NCI-H2081 (cell line): ENCODE data around the gene MORC1.
A peak's percentile ranks its signal among the peaks of the same experiment; 100 is the strongest.

Experiments used
- DNase-seq, 2 experiments: peaks; one replicate each; lab custom pipeline; 2025; lab: John Stamatoyannopoulos, UW

The MORC1 gene

DNA sequence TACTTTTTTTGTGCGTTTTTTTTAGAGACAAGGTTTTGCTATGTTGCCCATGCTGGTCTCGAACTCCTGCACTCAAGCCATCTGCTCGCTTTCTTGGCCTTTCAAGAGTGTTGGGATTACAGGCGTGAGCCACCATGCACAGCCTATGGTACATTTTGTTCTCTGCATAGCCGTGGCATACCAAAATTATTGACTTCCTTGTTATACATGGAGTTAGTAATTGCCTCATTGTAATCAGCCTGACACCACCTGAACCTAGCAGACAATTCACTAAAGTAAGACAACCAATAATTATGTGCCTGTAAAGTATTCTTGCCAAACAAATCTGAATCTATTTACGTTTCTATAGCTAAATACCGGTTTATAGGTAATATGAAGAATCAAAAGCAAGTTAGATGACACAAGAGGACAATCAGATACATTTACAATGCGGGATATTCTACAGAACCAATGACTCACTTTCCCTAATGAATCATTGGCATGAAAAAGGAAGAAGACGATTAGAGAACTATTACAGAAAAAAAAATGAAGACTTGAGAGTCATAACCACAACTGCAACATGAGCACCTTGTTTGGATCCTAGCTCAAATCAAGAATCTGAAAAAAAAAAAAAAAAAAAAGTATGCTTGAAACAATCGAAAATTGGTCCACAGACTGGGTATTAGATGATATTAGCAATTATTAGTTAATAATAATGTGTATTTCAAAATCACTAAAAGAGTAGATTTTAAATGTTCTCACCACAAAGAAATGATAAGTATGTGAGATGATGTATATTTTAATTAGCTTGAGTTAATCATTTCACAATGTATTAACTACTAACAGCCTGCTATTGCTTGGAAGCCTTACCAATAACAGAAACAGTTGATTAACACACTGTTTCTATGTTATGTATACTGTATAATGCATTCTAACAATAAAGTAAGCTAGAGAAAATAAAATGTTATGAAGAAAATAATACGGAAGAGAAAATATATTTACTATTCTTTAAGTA lies 171.3 kb downstream of the MORC1 start:
- peak in 1 of 2 experiments; percentile 42 for DNase-seq

GRCh38 chr3:108940568-108941263 lies 177.2 kb downstream of the MORC1 start:
- no peak for DNase-seq

DNA sequence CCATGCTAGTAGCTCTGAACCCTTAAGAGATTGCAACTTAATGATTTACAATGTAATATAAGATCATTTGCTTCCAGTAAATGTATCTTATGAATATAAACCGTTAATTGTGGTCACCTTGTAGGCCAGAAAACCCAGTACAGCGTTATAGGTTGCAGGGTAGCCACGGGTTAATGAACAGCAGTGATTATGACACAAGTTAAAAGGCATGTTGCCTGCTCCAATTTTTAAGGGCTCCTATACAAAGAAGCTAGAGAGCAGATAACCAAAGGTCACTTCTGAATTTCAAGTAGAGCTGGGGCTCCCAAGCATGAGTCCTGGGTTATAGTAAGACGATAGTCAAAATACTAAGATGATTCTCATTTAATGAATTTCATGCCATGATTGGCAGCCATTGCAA lies 177.8 kb downstream of the MORC1 start:
- DNase-seq = no peak

- DNase-seq = no peak
Measured at GRCh38 chr3:108936924-108937689, 180.8 kb downstream of the MORC1 start.

- DNase-seq = no peak
Measured at GRCh38 chr3:108931035-108931434, 186.9 kb downstream of the MORC1 start.

- DNase-seq = no peak
Measured at GRCh38 chr3:108918866-108919265, 199.1 kb downstream of the MORC1 start.

DNA sequence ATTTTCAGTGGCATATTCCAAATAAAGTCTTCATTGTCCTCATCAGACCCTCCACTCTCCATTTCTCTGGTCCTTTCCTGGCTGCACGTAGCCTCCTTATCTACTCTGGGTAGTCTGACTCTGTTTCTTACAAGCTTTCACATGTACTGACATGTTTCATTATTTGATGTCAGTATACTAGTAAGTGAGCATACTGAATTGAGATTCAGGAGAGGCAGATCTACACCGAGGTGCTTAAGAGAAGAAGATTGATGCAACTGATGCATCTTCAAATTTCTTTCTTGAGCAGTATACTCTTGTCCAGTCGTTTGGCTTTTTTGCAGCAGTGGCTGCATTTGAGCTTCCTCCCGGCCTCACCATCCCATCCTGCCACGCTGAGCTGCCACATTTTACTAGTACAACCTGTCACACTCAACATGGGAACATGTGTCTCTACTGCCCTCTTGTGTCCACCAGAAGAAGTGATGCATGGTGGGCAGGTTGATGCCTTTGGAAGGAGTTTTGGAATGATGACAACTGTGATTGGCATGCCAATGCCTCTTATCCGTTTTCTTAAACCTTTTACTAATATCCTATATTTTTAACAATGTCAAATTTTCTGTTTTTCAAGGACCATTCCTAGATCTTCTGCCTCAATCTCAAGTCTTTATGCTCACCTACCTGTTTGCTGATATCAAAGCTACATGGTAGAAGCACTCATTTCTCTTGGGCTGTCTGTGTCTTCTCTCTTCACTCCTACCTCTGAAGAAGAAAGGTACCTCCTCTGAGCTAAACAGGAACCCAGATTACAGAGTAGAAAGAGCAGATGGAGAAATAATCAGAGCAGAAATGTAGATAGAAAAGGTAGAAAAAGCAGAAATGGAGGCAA lies 202.9 kb downstream of the MORC1 start:
- peak; percentile 40 to 71 for DNase-seq

DNA sequence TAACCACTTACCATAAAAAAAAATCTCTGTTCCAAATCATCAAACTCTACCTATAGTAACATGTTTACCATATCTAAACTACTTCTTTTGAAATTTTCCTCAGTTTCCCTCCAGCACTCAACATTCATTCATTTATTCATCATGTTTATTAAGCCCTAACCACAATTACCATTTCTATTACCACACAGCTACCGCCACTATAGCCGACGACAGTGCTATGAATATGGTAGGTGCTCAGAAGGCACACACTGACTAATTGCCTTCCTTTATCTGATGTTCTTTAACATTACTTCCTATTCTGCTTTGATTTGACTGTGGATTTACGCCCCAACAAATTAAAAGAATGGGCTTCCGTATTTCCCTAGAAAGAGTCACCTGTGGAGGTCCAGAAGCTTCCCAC lies 208.1 kb downstream of the MORC1 start:
- DNase-seq = no peak
